AG09309 (cell line): ENCODE results near the gene ZNF454.
A peak's percentile ranks its signal among the peaks of the same experiment; 100 is the strongest.

Experiments used
- DNase-seq: peaks from one replicate; pipeline ENCODE4 v3.0.0-alpha.2; 2010; ENCODE audit warnings: low read depth
- H3K4me3 ChIP-seq: 2 replicates; pipeline ENCODE4 v1.5.1; 2011; ENCODE audit warnings: mild to moderate bottlenecking, low read depth, low read length, moderate library complexity; ENCODE audit not compliant: control insufficient read depth
- CTCF ChIP-seq: IDR thresholded peaks from 2 replicates; pipeline ENCODE4 v1.5.1; 2011; ENCODE audit warnings: mild to moderate bottlenecking, low read depth, low read length, inconsistent platforms; ENCODE audit not compliant: insufficient read depth, control insufficient read depth; ENCODE audit errors: missing control alignments

The ZNF454 gene

DNA sequence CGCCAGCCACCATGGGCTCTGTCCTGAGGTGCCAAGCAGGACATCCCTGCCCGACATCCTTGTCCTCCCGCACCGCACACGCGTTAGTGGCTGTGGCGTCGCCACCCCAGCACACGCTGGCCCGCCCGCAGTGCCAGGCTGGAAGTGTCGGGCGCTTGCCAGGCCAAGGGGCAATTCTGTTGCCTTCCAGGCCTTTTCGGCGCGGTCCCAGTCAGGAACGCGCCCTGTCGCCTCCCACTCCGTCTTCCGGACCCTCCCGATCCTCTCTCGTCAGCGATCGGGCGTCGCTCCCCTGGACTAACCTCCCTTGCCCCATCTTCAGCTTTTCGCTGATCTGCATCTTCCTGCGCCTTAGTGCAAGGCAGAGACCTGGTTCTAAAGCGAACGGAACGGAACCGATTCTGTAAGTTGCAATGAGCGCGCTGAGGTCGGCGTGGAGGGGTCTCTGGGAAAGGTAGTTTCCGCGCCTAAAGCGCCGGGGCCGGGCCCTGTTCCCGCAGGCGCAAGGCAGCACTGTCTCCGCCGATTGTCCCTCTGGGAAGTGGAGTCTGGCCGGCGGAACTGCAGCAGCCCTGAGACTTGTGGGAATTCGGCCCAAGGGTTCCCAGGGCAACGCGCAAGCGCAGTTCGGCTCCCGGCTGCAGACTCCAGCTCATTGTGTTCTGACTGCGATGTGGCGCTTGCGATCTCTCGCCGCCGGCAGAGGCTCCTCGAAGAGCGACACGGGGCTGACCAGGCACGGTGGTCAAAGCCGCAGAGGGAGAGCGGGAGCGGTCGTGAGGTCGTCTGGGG is at the start of gene ZNF454:
Gene ZNF454 (plus strand): TSS at position 630 of the 792 bp plus-strand sequence. CDS start 1,594 bp downstream, outside the sequence.
- H3K4me3 ChIP-seq = peak within 1 kb of the TSS; percentile 76
- DNase-seq = peak; percentile 71
- TF ChIP-seq CTCF = no peak

- no peak for TF ChIP-seq CTCF
- peak within 1 kb of the TSS; percentile 82 for H3K4me3 ChIP-seq
- no peak for DNase-seq
These were observed 45.1 kb upstream of the ZNF454 start, which contains the start of gene ZFP2 for GRCh38 chr5:178895615-178896571. Gene ZFP2, plus strand, starts transcription at chr5:178895913. Its CDS starts 35,401 bp downstream, at chr5:178931314.

GRCh38 chr5:178899289-178899688 is 41.7 kb upstream of the ZNF454 start:
- no peak for TF ChIP-seq CTCF
- DNase-seq = no peak
- no peak overlapping the region for H3K4me3 ChIP-seq

DNA sequence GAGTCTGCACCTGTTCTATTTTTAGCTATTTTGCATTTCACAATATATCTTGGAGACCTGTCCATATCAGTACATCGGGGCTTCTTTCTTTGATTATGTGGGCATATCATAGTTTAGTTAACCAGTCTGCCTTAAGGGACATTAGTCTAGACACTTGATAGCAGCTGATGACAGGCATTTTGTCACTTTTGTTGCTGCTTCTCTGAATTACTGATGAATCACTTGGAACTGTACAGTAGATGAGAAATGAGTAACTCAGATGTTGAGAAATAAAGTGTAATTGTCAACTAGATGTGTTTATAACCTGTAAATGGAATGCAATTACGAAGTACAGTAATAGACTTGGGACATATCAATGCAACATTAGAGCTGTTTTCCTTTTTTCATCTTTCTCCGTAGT is 38.1 kb upstream of the ZNF454 start:
- DNase-seq = no peak
- no peak overlapping the region for H3K4me3 ChIP-seq
- no peak for TF ChIP-seq CTCF

GRCh38 chr5:178931846-178932760 is 8.9 kb upstream of the ZNF454 start:
- no peak overlapping the region for H3K4me3 ChIP-seq
- DNase-seq = no peak
- TF ChIP-seq CTCF = no peak

GRCh38 chr5:178941361-178941760 is 363 bp downstream of the ZNF454 start:
- no peak for DNase-seq
- H3K4me3 ChIP-seq = peak overlapping the region; percentile 76

More at GRCh38 chr5:178941361-178941760, 363 bp downstream of the ZNF454 start:
- no peak for TF ChIP-seq CTCF
